Calu3 (cell line): ENCODE results near the gene RANBP3. TPM values are rescaled to one million over a fixed set of nuclear protein-coding genes. Genes with fewer than 3 reads are reported as not detected.

ENCODE experiments used
- BruUV-seq: library from RNA; stranded (reverse); fragments of 400-500 nt; replicated peaks from 2 replicates; lab custom pipeline; 2021; lab: Mats Ljungman, UMichigan
- CTCF ChIA-PET: fragments of 300-600 bp; sonication (Branson Sonifier 250); formaldehyde crosslinking; loops from one replicate; lab custom pipeline; 2022; ENCODE audit warnings: antibody characterized with exemption; lab: Charles Lee
- DNase-seq: peaks from one replicate; pipeline ENCODE4 v3.0.0; 2022
- H3K27ac Mint-ChIP-seq: one replicate; pipeline ENCODE4 v1.8.0; 2022; ENCODE audit warnings: mixed read lengths; ENCODE audit not compliant: unreplicated experiment
- H3K27me3 Mint-ChIP-seq: one replicate; pipeline ENCODE4 v1.8.0; 2022; ENCODE audit warnings: mixed read lengths; ENCODE audit not compliant: unreplicated experiment
- H3K36me3 Mint-ChIP-seq: one replicate; pipeline ENCODE4 v1.8.0; 2022; ENCODE audit warnings: mild to moderate bottlenecking, moderate library complexity, mixed read lengths; ENCODE audit not compliant: insufficient read depth, unreplicated experiment
- H3K4me1 Mint-ChIP-seq: one replicate; pipeline ENCODE4 v1.8.0; 2022; ENCODE audit warnings: mild to moderate bottlenecking, low read depth, mixed read lengths; ENCODE audit not compliant: unreplicated experiment
- H3K4me3 Mint-ChIP-seq: one replicate; pipeline ENCODE4 v1.8.0; 2022; ENCODE audit warnings: mild to moderate bottlenecking, low read depth, moderate library complexity, mixed read lengths; ENCODE audit not compliant: unreplicated experiment
- H3K9me3 Mint-ChIP-seq: one replicate; pipeline ENCODE4 v1.8.0; 2022; ENCODE audit warnings: low read depth, mixed read lengths; ENCODE audit not compliant: unreplicated experiment
- intact Hi-C: fragments of 100-400 bp; cut with micrococcal nuclease; formaldehyde crosslinking; loops from one replicate; pipeline ENCODE4 v1.10.0; 2022; ENCODE audit not compliant: unreplicated experiment
- total RNA-seq: library from RNA; stranded (reverse); gene quantifications from 2 replicates; pipeline ENCODE4 v1.2.3, GENCODE V29; 2022
- TF ChIP-seq, protein P1 (sequence below): fragments of 200-600 bp; IDR thresholded peaks from one replicate; pipeline ENCODE4 v1.8.0; 2022; ENCODE audit warnings: antibody characterized with exemption; ENCODE audit not compliant: unreplicated experiment

The RANBP3 gene
- total RNA-seq, 1 experiment from 2014 or later, result 58.4 TPM

DNA sequence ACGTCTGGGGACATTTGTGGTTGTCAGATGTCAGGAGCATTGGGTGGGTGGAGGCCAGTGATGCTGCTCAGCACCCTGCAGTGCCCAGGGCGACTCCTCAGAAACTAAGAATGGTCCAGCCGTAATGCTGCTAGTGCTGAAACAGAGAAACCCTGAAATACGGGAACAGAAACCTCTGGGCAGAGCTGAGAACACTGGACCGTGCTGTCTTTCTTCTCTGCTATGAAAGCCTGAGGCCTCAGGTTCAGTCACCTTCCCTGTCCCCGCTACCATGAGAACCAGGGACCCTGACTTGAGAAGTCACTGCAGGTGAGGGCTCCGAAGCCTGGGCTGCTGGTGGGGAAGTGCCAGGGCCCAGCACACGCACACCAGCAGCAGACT is 50.5 kb downstream of the RANBP3 start:
- H3K36me3 Mint-ChIP-seq, result peaks cover 31% of the 10 kb centered on the region
- H3K27ac Mint-ChIP-seq, result no peak overlapping the region
- no peak overlapping the region for H3K4me3 Mint-ChIP-seq
- BruUV-seq, result no TSS peak
- H3K27me3 Mint-ChIP-seq, result no peaks in the 10 kb centered on the region
- no peaks in the 10 kb centered on the region for H3K9me3 Mint-ChIP-seq
- TF ChIP-seq, protein P1, sequence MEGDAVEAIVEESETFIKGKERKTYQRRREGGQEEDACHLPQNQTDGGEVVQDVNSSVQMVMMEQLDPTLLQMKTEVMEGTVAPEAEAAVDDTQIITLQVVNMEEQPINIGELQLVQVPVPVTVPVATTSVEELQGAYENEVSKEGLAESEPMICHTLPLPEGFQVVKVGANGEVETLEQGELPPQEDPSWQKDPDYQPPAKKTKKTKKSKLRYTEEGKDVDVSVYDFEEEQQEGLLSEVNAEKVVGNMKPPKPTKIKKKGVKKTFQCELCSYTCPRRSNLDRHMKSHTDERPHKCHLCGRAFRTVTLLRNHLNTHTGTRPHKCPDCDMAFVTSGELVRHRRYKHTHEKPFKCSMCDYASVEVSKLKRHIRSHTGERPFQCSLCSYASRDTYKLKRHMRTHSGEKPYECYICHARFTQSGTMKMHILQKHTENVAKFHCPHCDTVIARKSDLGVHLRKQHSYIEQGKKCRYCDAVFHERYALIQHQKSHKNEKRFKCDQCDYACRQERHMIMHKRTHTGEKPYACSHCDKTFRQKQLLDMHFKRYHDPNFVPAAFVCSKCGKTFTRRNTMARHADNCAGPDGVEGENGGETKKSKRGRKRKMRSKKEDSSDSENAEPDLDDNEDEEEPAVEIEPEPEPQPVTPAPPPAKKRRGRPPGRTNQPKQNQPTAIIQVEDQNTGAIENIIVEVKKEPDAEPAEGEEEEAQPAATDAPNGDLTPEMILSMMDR, result no peak
- CTCF ChIA-PET, result no interaction called here
- intact Hi-C loops, result no loop called here
- no peaks in the 10 kb centered on the region for H3K4me1 Mint-ChIP-seq
- DNase-seq, result no peak

DNA sequence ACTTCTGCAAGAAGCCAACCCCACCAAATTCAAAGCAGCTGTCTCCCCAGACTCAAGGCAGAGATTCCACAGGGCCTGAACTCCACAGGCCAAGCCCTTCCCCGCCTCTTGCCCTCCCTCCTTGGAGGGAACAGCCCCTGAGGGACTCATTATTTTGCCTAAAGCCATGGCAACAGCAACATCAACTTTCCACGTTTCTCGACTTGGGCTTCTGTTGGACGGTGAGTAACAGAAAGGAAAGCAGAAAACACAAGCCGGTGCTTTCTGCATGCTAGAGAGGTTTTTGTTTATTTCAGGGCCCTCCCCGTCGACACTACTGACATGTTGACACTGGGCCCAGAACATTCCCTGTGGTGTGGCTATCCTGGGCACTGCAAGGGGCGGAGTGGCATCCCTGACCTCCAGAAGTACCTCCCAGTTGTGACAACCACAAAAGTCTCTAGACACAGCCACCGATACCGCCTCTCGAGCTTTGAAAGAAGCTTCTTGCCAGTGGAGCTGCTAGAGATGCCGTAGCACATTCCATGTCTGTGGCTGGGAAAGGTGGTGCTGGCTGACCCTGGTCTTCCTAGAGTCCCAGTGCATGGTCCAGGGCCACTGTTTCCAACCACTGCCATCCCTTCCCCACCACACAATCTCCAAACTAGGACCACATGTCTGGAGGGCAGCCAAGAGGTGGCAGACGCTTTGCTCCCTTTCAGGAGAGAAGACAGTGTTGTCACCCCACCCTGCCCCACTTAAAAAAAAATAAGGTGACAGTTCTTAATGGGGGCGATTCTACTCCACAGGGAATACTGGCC is 51.1 kb downstream of the RANBP3 start:
- H3K4me1 Mint-ChIP-seq, result no peaks in the 10 kb centered on the region
- TF ChIP-seq, protein P1, result no peak
- CTCF ChIA-PET, result no interaction called here
- peaks cover 31% of the 10 kb centered on the region for H3K36me3 Mint-ChIP-seq
- no peak for DNase-seq
- intact Hi-C loops, result no loop called here
- BruUV-seq, result no TSS peak
- H3K9me3 Mint-ChIP-seq, result no peaks in the 10 kb centered on the region
- H3K27ac Mint-ChIP-seq, result no peak overlapping the region
- H3K27me3 Mint-ChIP-seq, result no peaks in the 10 kb centered on the region
- H3K4me3 Mint-ChIP-seq, result no peak overlapping the region

DNA sequence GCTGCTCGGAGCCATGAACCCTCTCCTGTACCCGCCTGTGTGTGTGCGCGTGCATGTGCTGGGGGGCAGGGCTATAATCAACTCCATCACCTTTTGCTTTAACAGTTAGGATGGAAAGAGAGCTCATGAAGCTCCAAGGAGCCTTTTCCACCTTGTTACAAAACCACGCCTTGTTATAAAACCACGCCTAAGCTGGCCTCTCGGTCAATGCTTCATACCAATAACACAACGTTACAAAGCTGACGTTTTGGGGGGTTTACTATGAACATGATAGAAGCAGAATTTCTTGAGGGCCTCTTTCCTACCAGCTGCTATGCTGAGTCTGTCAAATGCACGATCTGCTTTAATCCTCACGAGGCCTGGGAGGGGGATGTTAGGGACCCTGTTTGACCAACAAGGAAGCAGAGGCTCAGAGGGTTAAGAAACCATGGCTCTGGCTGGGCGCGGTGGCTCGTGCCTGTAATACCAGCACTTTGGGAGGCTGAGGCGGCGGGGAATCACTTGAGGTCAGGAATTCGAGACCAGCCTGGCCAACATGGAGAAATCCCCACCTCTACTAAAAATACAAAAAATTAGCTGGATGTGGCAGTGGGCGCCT is 52.0 kb downstream of the RANBP3 start:
- peaks cover 23% of the 10 kb centered on the region for H3K36me3 Mint-ChIP-seq
- DNase-seq, result no peak
- no peaks in the 10 kb centered on the region for H3K4me1 Mint-ChIP-seq
- no peak overlapping the region for H3K4me3 Mint-ChIP-seq
- no peaks in the 10 kb centered on the region for H3K9me3 Mint-ChIP-seq
- TF ChIP-seq, protein P1, result no peak
- intact Hi-C loops, result no loop called here
- CTCF ChIA-PET, result interaction anchor here (0.6 kb wide), 1 partner anchor 27 kb away, joined by 6 read pairs; no protein-coding TSS in a partner anchor
- H3K27ac Mint-ChIP-seq, result no peak overlapping the region
- no TSS peak for BruUV-seq
- H3K27me3 Mint-ChIP-seq, result no peaks in the 10 kb centered on the region

DNA sequence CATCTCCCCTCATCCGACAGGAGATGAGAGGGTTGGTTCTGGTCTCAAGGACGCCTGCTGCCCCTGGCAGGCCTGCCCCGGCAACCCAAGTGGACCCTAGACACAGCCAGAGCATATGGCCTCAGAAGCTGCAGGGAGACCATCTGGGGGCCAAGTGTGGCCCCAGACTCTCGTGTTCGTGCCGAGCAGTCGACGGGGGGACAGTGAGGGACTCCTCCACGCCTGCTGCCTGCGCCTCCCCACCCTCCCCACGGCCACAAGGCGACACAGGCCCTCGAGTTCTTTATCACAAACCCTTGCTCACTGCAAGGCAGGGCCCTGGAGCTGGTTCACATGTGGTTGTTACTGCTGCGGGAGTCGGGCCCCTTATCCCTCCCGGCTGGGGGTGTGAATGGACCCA is 54.6 kb downstream of the RANBP3 start:
- Mint-ChIP-seq H3K9me3 (no peaks in the 10 kb centered on the region), H3K36me3 (peaks cover 22% of the 10 kb centered on the region), H3K4me3 (no peak overlapping the region), H3K27ac (no peak overlapping the region), H3K27me3 (no peaks in the 10 kb centered on the region), H3K4me1 (no peaks in the 10 kb centered on the region)
- DNase-seq, result no peak
- CTCF ChIA-PET, result no interaction called here
- intact Hi-C loops, result no loop called here
- BruUV-seq, result no TSS peak
- TF ChIP-seq, protein P1, result no peak
